Hematopoietic multipotent progenitor cell treated with erythropoietin and hydrocortisone succinate and interleukin-3 and kit ligand, for 15 days (in vitro differentiated cells): Measurements from ENCODE around the gene PTPN5.

Experiments
- DNase-seq: peaks from one replicate; pipeline ENCODE4 v3.0.0-alpha.2; 2015; ENCODE audit warnings: low spot score

PTPN5 gene

DNA sequence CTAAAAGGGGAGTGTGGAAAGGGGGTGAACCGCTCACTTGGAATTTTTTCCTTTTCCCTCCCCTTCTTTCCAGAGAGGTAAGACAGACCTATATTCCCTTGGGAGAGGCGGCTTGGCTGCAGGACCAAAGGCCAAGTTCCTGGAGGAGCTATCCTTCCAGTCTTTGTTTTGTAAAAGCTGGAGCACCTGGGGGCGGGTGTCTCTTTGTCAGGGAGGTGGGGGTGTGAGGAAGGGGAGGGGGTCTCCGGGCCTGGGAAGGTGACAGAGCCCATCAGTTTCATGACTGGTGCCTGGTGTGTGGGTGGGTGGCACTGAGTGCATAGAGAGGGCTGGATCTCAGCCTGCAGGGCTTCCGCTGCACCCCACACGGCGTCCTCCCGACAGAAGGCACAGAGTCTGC is 18.5 kb downstream of the PTPN5 start:
- DNase-seq: no peak

DNA sequence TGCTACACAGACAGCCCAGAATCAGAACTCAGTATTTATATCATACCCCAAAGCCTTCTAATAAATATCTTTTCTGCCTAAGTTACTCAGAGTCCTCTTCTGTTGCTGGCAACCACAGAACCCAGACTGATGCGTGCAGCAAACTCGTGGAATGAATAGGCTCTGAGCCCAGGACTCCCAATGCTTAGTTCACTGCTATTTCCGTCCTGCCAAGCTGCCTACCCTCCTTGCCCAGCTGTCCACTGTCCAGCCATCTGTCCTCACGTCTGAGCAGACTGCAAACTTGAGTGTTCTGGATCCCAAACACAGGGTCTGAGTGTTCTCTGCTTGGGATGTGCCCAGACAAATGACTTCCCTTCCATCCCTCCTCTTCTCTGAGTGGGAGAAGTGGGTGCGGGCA is 19.4 kb downstream of the PTPN5 start:
- DNase-seq: no peak

DNA sequence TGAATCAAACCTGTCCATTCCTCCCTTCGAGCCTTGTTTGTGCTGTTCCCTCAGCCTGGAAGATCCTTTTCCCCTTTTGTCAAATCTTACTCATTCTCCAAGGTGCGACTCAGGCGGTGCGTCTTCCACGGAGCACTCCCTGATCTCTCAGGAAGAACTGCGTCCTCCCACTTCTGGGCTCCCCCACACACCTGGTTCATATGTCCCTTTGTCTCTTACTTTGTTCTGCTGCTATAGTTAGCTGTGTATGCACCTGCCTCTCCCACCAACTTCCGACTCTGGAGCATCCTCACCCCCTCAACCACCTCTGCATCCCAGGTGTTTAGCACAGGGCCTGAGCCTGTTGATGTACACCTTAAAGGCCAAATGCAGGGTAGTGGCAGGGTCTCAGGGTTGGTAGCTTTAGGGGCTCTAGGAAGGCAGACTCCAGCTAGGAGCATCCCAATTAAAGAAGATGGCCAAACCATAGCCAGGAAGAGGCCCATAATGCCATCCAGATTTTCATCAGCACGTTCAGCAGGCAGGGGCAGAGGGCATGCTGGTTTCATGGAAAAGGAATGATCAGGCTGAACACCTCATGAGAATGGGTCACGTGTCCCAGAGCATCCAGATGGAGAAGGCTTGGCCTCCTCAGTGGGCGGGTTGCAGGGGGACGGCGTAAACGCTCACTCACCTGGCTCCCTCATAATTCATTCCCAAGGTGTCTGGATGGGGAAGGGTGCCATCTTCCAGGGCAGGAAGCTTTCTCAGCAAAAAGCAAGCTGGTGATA is 20.1 kb downstream of the PTPN5 start:
- no peak for DNase-seq

DNA sequence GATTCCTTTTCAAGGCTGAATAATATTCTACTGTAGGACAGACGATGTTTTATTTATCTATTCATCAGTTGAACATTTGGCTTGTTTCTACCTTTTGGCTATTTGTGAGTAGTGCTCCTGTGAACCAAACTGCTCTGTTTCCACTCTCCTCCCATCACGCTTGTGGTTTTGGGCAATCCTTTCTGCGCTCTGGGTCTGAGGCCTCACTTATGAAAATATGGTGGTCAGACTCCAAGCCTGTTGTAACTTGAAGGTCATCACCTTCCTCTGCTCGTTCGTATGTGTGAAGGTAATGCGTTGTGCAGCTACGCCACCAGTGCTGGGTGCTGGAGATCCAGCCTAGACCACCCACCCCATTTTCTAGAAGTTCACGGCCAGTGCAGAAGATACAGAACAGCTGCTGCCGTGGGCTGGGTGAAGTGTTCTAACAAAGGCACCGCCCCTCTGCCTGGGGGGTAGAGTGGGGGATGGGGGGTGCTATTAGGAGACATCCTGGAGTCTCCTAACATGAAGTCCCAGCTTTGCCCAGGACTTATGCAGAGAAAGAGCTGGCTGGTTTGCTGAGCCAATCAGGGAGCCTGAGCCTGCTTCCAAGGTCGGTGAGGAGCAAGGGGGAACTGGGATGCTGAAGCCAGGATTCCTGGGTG is 21.0 kb downstream of the PTPN5 start:
- DNase-seq: no peak

DNA sequence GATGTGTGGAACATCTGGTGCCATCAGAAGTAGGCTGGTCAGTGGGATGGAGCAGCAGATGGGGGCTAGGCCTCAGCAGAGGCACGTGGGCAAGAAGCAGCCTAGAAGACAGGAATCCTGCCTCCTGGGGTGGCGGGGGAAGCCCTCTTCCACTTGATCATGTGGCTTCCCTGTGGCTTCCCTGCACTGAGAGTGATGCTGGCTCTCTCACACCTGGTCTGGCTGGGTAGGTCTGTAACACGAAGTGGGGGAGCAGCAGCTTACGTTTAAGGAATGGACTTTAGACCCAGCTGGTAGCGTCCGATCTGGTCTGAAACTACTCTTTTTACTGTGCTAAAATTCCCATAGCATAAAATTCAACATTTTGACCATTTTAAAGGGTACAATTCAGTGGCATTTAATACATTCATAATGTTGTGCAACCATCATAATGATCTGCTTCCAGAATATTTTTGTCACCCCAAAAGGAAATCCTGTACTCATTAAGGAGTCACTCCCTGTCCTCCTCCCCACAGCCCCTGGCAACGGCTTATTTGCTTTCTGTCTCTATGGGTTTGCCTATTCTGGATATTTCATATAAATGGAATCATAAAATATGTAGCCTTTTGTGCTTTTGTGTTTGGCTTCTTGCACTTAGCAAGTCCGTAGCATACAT is 21.7 kb downstream of the PTPN5 start:
- no peak for DNase-seq

DNA sequence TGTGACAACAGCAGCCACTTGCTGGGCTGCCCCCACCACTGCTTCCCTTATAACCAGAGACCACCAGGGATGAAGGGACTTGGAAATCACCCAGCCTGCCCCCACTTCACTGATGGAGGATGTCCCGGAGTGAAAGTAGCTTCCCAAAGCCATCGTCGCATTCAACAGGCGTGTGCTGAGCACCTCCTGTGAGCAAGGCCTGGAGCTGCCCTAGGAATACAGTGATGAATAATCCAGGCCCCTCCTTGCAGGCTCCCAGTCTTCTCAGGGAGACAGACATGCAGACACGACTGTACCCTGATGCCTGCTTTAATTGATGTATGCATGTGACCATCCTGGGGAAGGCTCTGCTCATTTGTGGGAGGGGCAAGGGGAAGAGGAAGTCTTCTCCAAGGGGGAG is 22.6 kb downstream of the PTPN5 start:
- DNase-seq: no peak

DNA sequence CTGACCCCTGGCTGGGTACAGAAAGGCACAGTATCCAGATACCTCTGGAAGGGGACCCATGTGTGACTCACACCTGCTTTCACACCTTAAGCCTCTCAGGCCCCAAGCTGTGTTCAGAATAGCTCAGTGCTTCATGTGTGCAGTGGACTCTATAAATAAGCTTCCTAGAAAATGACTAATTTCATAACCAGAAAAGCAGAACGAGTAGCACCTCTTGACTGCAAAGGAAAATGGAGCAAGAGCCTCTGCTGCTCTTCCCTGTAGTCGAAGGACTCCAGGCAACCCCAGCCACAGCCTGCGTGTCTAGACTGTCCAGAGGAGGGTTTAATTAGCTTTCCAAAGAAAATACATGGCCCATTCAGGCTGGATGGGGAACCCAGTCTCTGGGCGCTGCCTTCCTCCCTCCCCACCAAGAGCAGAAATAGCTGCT is 23.1 kb downstream of the PTPN5 start:
- DNase-seq: no peak

DNA sequence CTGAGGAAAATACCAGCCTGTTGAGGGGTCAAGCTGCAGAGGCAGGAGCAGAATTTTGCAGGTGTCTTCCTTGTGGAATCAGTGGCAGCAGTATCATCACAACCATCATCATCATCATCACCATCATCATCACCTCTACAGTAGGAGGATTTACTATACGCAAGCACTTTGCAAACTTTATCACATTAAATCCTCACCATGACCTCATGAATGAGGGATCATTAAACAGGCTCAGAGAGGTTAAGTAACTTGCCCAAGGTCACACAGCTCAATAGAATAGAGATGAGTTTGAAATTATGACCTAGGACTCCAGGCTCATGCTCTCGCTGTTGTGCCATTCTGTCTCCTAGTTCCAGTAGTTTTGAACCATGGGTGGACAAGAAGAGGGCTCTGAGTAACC is 25.6 kb downstream of the PTPN5 start:
- no peak for DNase-seq

DNA sequence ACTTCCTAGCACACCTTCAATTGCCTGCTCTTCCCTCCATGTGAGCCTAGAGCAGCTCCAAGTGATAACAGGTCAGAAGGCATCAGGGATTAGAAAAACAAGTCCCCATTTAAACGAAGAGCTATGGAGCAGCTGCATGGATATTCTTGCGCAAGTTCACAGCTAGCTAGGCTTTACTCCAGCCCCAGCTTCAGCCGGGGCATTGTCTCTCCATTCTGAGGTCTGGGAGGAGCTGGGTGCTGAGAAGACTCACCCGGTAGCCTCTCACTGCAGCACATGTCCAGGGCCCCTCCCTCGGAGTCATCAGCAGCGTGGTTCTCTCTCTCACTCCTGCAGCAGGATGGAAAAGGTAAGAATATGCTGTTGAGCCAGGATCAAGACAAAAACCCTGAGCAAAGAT is 26.0 kb downstream of the PTPN5 start:
- no peak for DNase-seq

DNA sequence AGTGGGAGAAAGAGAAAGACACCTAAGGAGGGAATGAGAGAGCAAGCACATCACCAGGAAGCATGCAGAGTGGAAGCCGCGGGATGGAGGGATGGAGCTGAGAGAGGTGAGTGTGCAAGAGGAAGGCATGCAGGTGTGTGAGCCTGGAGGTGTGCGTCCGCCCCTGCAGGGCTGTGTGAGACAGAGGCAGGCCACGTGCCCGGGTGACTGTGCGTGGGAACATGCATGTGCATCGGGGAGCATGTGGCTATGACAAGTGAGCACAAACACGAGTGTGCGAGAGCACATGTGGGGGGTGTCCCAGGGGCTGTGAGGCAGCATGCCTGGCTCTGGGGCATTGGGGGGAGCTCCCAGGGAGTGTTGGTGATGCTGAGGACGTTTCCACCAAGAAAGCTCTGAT is 29.9 kb downstream of the PTPN5 start:
- no peak for DNase-seq

DNA sequence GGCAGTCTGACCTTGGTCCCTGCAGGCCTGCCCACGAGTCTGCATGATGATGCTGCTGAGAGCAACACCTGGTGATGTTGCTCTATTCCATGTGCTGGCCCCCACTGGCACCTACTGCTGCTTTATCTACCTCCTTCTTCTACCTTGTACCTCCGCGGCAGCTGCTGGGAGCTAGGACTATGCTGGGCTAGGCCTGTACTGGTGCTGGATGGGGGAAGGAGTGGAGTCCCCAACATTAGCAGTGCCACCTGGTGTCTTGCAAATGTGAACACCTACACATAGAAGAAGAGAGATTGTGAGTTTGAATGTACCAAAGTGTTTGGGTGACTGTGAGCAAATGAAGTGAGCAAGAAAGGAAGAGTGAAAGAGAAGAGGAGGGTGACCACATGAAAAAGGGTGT is 30.5 kb downstream of the PTPN5 start:
- no peak for DNase-seq

DNA sequence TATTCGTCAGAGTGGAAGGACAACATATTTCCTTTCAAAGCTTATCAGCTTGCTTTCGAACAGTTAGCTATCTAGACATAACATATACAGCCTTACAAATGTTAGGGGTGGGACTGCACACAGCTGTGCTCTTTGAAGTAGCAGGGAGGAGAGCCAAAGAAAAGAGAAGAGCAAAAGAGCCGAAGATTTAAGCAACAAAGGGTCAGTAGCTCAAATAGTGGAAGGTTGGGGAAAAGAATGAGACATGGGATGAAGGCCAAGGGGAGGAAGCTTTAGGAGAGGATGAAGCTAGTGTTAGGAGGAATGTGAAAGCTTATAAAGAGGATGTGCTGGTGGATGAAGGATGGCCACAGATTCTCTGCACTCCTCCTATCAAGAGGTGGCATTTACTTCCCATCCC is 33.8 kb downstream of the PTPN5 start:
- no peak for DNase-seq

DNA sequence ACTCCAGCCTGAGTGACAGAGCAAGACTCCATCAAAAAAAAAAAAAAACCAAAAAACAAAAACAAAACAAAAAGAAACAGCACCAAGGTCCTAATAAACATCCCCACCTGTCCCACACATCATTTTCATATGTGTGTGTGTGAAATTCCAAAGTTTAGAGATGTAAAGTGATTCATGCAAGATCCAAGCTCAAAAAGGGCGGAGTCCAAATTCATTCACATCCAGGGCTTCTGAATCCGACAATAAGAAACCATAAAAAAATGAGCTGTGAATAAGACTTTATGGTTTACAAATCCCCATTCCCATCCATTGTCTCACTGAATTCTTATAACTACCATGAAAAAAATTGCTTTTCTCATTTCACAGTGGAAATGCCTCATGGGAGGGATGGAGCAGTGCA is 34.7 kb downstream of the PTPN5 start:
- DNase-seq: no peak

DNA sequence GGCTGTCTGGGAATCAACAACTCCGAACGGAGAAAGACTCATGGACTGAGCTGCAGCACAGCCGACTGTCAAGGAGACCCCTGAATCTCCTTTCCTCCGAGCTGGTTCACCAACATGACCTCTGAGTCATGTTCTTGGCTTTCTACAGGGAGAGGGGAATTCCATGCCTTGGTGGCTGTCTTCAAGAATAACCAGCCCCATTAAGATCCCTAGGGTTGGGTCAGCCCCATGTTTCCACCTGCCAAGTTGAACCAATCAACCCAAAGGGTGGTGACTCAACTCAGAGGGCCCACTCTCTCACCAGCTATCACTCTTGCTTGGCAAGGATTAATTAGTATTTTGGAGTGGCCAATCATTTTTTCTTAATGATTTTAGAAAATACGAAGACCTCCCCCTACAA is 37.3 kb downstream of the PTPN5 start:
- DNase-seq: no peak

DNA sequence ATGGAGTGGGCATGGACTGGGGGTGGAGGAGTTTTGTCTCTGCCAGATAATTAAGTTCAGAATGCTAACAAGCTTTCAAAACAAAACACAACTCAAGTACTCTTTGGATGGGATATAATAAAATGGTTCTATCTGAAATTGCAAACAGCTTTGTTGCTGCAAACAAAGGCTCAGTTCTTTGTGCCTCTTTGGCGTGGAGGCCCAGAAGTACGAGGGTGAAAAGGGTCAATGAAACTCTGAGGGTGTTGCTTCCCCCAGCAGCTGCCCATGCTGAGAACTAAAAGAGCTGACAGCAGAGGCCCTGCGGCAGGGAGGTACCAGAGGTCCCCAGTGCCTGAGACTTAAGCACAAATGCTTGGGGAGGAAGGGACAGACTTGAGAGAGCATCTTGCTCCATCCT is 39.1 kb downstream of the PTPN5 start:
- DNase-seq: no peak

DNA sequence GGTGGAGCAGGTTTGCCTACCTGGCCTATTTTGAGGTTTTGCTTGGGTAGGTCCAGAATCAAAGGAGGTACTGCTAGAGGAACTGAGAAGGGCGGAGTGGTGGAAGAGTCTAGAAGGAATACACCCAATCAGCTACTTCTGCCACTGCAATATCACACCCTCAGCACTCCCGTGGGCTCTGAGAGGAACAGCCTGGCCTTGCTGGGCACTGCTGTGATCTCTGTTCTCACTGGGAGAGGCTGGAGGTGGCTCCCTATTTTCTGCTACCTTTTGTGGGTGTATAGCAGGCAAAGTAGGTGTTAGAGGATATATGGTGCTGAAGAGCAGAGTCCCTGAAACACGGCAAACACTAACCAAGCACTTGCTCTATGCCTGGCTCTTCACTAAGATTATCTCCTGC is 40.7 kb downstream of the PTPN5 start:
- no peak for DNase-seq

DNA sequence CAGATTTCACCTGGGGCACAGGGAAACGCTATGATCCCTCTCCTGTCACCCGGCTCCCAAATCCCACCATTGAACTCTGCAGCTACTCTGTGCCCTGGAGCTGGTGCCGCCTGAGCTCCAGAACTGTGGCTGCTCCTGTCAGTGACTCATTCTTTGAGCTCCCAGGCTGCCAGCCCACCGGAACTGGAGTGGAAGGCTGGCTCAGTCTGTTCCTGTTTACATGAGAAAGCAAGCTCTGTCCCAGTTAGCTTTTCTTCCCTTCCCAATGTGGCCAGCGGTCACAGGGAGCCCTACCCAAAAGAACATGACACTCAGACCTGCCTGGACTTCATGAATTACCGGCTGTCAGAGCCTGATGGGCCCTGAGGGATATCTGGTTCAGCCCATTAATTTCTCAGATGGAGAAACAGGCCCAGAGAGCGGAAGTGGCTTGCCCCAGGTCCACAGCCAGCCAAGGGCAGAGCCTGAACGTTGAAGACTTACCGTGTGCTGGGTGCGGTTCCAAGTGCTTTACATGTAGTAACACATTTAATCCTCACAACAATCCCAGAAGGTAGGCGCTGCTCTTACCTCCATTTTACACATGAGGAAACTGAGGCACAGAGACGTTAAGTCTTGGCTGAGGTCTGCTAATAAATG is 41.8 kb downstream of the PTPN5 start:
- no peak for DNase-seq

DNA sequence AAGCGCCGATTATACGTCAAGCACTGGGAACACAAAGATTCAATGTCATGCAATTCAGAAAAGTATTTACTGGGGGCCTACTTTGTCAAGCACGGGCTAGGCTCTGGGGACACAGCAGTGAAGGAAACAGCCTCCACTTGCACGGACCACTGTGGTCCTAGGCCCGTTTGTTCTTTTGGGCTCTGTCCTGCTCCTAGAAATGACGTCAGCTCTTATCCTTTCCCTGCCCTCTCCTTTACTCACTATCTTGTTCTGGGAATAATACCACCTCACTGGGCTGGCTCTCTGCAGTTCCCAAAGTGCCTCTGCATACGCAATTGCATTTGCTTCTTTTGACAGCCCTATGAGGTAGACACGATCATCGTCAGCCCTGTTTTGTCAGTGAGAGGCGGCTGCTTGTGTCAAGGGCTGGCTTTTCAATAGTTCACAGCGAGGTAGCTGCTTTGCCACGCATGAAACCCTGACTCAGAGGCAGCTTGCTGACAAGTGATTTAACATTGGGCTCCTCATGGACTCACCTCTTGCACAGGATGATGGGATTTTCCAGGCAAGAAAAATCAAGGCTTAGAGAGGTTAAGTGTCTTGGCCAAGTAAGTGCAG is 42.7 kb downstream of the PTPN5 start:
- no peak for DNase-seq

DNA sequence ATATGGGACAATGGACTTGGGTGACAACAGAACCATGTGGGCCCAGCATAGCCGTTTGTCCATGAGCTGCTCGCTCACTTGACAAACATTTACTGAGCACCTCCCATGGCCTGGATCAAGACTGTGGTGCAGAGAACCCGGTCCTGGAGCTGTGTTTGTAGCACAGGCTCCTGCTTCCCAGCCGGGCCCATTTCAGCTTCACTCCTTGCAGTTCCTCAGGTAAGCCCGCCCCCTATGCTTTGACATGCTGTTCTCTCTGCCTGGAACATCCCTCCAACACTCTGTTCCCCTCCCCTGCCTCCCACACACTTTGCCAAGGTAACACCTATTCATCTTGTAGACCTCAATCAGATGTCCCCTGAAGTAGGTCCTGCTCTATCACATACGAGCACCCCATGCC is 46.3 kb downstream of the PTPN5 start:
- DNase-seq: no peak

DNA sequence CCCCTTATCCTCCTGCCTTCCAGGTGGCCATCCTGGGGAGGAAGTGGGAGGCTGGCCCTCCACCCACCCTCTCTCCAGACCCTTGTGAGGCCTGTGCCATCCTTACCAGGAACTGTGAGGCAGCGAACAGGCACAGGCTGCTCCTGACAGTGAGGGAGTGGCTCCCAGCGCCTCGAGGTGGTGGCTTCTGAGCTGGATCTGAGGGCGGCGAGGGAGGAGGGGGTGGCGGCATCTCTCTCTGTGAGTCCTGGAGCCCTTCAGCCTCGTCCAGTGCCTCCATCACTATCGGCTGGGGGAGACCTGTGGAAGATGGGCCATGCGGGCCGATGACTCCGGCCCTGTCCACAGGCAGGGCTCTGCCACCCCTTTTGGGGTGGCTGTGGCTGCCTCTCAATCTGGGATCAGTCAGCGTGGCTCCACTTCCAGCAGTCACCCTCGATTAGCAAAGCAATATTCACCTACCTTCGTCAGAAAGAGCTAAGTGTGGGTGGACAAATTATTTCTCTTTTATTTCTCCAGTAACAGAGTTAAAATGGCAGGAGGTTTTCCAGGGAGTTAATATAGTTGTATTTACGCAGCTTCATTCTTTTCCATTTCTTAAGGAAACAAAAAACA is 47.6 kb downstream of the PTPN5 start:
- no peak for DNase-seq

DNA sequence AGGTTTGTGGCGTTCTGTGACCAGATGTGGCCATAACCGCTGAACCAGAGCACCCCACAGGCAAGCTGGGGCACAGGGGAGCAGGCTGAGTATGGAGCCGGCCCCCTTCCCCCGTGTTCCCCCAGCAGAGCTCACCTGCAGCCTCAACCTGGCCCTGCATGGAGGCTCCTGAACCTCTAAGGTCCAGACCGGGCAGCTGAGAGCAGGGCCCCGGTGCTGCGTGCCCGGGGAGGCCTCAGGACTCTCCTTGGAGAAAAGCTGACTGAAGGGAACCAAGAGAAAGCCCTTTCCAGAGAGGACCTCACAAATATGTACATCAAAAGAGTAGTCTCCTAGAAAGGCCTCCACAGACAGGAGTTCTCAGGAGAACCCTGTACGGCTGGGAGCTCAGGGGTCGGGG is 48.2 kb downstream of the PTPN5 start:
- no peak for DNase-seq

DNA sequence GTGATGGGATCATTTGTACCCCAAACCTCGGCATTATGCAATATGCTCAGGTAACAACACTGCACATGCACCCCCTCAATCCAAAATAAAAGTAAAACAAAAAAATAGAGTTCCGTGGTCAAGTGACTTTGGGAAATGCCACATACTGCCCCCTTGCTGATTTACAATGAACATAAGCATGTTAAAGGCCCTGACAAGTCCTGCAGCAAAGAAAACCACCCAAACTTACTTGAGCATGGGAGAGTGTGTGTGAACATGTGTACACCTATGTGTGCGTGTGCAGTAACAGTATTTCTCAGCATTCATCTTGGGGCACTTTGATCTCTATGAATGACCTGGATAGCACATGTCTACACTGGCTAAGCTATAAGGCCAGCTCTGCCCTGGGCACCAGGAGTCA is 49.8 kb downstream of the PTPN5 start:
- no peak for DNase-seq
